ENCODE data around the gene PPDPF.

- TF ChIP-seq CTCF (IDR thresholded peaks at IDR 0.05): no peak
- TF ChIP-seq POLR2AphosphoS5 (IDR thresholded peaks at IDR 0.05): no peak
Measured at GRCh38 chr20:63529180-63529860, 8.8 kb downstream of the PPDPF start.
